ENCODE data around the gene YPEL5.

The YPEL5 gene

DNA sequence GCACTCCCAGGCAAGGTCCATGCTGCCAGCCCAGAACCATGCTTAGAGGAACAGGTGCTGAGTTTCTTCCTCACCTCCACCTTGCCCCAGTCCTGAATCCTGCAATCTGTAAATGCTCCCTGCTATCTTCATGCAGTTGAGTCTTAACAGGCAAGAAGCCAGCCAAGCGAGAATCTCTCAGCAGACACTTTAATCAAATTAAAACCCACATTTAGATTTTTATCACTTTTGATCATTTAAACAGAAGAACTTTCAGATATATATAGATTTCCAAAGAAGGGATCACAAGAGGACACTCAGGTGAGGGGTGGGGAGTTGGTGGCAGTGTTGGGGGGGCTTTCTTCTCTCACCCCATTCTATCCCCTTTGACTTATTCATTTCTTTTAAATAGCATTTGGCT lies 58.6 kb downstream of the YPEL5 start:
- no peak overlapping the region for H3K9ac ChIP-seq (ENCODE audit: low read length)
- no peak overlapping the region for H3K27ac ChIP-seq (ENCODE audit: low read depth, low read length)
- no peaks in the 10 kb centered on the region for H3K27me3 ChIP-seq (ENCODE audit: control insufficient read depth, insufficient read depth, low read length)
- H3K4me3 ChIP-seq (ENCODE audit: low read depth, low read length): no peak overlapping the region
- H3K9me3 ChIP-seq (ENCODE audit: control insufficient read depth, insufficient read depth, low read depth, low read length): no peaks in the 10 kb centered on the region
- peaks cover 5% of the 10 kb centered on the region for H3K4me1 ChIP-seq (ENCODE audit: control insufficient read depth, insufficient read depth, low read length)
- H3K36me3 ChIP-seq (ENCODE audit: control insufficient read depth, insufficient read depth, low read length): no peaks in the 10 kb centered on the region

DNA sequence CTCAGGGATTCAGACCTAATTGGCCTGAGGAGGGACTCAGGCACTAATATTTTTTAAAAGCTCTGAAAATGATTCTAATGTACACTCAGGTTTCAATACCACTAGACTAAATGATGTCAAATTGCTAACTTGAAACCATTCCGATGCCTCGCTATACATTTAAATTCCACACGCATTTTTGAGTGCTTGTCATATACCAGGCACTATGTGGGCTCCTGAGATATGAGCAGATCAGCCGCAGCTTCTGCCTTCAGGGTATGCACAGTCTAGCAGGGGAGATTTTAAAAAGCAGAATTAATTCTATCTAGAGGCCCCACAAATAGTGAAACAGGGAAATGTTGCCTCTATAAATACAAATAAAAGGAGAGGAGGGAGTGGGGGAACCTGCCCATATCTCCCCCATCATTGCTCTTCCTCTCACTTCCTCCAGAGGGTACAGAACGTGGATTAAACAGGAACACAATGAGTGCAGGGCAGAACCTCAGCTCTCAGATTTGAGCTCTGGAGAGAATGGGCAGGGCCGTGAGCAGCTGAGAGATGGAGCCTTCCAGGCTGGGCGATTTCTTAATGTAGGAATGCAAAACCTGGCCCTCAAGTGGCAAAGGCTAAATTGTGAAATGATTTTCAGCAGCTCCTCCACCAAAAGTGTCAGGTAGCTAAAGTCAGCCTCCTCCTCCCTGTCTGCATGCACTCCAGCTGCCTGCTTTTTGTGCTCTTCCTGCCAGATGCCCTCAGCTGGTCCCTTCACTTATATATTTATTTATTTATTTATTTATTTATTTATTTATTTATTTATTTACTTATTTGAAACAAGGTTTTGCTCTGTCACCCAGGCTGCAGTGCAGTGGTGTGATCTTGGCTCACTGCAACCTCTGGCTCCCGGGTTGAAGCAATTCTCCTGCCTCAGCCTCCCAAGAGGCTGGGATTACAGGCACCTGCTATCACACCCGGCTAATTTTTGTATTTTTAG lies 59.9 kb downstream of the YPEL5 start:
- H3K4me1 ChIP-seq (ENCODE audit: control insufficient read depth, insufficient read depth, low read length): peaks cover 5% of the 10 kb centered on the region
- no peaks in the 10 kb centered on the region for H3K9me3 ChIP-seq (ENCODE audit: control insufficient read depth, insufficient read depth, low read depth, low read length)
- H3K4me3 ChIP-seq (ENCODE audit: low read depth, low read length): no peak overlapping the region
- no peak overlapping the region for H3K27ac ChIP-seq (ENCODE audit: low read depth, low read length)
- H3K27me3 ChIP-seq (ENCODE audit: control insufficient read depth, insufficient read depth, low read length): no peaks in the 10 kb centered on the region
- H3K36me3 ChIP-seq (ENCODE audit: control insufficient read depth, insufficient read depth, low read length): no peaks in the 10 kb centered on the region
- no peak overlapping the region for H3K9ac ChIP-seq (ENCODE audit: low read length)

DNA sequence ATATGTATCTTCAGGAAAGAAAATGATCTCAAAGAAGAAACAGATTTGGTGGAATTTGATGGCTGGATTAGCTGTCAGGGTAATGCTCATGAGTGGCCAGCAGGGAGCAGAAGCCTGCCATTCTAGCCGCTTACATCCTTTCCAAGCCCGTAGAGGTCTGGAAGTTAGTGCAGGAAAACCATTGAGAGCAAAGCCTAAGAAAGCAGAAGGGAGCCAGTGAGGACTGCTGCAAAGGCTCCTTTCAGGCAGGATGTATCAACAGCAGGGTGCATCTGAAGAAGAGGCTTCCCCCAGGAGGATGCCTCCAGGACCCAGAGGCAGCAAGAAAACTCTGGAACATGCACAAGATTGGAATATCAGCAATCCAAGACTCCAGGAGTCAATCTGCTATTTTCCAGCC lies 61.6 kb downstream of the YPEL5 start:
- H3K27ac ChIP-seq (ENCODE audit: low read depth, low read length): no peak overlapping the region
- H3K4me1 ChIP-seq (ENCODE audit: control insufficient read depth, insufficient read depth, low read length): peaks cover 5% of the 10 kb centered on the region
- no peaks in the 10 kb centered on the region for H3K36me3 ChIP-seq (ENCODE audit: control insufficient read depth, insufficient read depth, low read length)
- H3K4me3 ChIP-seq (ENCODE audit: low read depth, low read length): no peak overlapping the region
- no peak overlapping the region for H3K9ac ChIP-seq (ENCODE audit: low read length)
- no peaks in the 10 kb centered on the region for H3K27me3 ChIP-seq (ENCODE audit: control insufficient read depth, insufficient read depth, low read length)
- no peaks in the 10 kb centered on the region for H3K9me3 ChIP-seq (ENCODE audit: control insufficient read depth, insufficient read depth, low read depth, low read length)

DNA sequence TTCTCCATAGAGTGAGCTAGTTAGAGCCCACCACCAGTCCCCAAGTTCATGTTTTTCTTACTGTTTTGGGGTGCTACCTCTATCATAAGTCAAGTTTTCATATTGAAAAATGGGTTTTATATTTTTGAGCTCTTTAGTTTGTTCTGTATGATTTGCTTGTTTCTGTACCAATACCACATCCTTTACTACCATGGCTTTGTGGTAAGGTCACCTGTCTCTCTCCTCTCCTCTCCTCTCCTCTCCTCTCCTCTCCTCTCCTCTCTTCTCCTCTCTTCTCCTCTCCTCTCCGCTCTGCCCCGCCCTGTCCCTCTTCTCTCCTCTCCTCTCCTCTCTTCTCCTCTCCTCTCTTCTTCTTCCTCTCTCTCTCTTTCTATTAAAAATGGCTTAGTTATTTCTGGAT lies 62.4 kb downstream of the YPEL5 start:
- no peaks in the 10 kb centered on the region for H3K36me3 ChIP-seq (ENCODE audit: control insufficient read depth, insufficient read depth, low read length)
- no peak overlapping the region for H3K27ac ChIP-seq (ENCODE audit: low read depth, low read length)
- no peak overlapping the region for H3K4me3 ChIP-seq (ENCODE audit: low read depth, low read length)
- H3K9ac ChIP-seq (ENCODE audit: low read length): no peak overlapping the region
- H3K4me1 ChIP-seq (ENCODE audit: control insufficient read depth, insufficient read depth, low read length): peaks cover 5% of the 10 kb centered on the region
- no peaks in the 10 kb centered on the region for H3K9me3 ChIP-seq (ENCODE audit: control insufficient read depth, insufficient read depth, low read depth, low read length)
- no peaks in the 10 kb centered on the region for H3K27me3 ChIP-seq (ENCODE audit: control insufficient read depth, insufficient read depth, low read length)

Measured in HUES6 (cell line).